H1 (cell line): ENCODE results near the gene FHAD1. TPM values are rescaled to one million over a fixed set of nuclear protein-coding genes. Genes with fewer than 3 reads are reported as not detected.

ENCODE experiments used
- ATF3 ChIP-seq: IDR thresholded peaks from 2 replicates; pipeline ENCODE4 v1.6.1; 2011; ENCODE audit warnings: low read depth, mild to moderate bottlenecking, low read length; ENCODE audit not compliant: insufficient read depth
- BACH1 ChIP-seq: IDR thresholded peaks from 2 replicates; pipeline ENCODE4 v1.6.1; 2012; ENCODE audit warnings: low read length, improper control_type of control experiment
- JUN ChIP-seq: IDR thresholded peaks from 2 replicates; pipeline ENCODE4 v1.6.1; 2011; ENCODE audit warnings: low read depth, mild to moderate bottlenecking, improper control_type of control experiment, low read length
- MAFK ChIP-seq: IDR thresholded peaks from 2 replicates; pipeline ENCODE4 v1.6.1; 2012; ENCODE audit warnings: low read depth, mild to moderate bottlenecking, improper control_type of control experiment, low read length
- NRF1 ChIP-seq: IDR thresholded peaks from 2 replicates; pipeline ENCODE4 v1.6.1; 2011; ENCODE audit warnings: mild to moderate bottlenecking, low read depth, low read length, improper control_type of control experiment
- PHF8 ChIP-seq: fragments of 200-600 bp; sonication (generic); conservative IDR thresholded peaks from 2 replicates; pipeline ENCODE4 v1.7.1; 2012; ENCODE audit warnings: low read depth, mild to moderate bottlenecking, inconsistent platforms, low read length, moderate library complexity
- SIN3A ChIP-seq, 2 experiments: IDR thresholded peaks in 1 of 2; conservative IDR thresholded peaks in 1 of 2; 2 replicates each; pipeline ENCODE4 v1.6.1; 2011 to 2012; ENCODE audit warnings: low read length in 2 of 2, improper control_type of control experiment in 1 of 2, low read depth in 1 of 2, mild to moderate bottlenecking in 1 of 2
- polyA plus RNA-seq, 7 experiments: library from polyadenylated mRNA; depleted of rRNA in 3 of 7; stranded (reverse) in 5 of 7; unstranded in 2 of 7; fragments of >200 nt in 5 of 7; fragments of 200-250 nt in 2 of 7; gene quantifications; 1 replicate in 5 of 7; 2 replicates in 1 of 7; 4 replicates in 1 of 7; pipeline versions ENCODE4 v1.2.1 to v1.2.3, GENCODE V29; 2011 to 2013; ENCODE audit warnings: missing spikeins in 2 of 7, mixed read lengths in 2 of 7
- total RNA-seq: library from RNA; stranded (reverse); fragmentation: NEBNext Ultra II Directional; extraction: Animal tissue kit (Norgen Biotek cat#: 25700); gene quantifications from 2 replicates; pipeline ENCODE4 v1.2.1, GENCODE V29; 2021

The FHAD1 gene
- total and polyA plus RNA-seq, 2 of the 8 experiments (the other 6 are each of a cell fraction or from before 2014, with no cell fraction given), result 0.39 to 0.69 TPM

- no peak for TF ChIP-seq SIN3A (conservative IDR thresholded peaks at IDR 0.05 in 1 of 2, IDR thresholded peaks at IDR 0.05 in 1 of 2; ENCODE audit: low read depth in 1 of 2, low read length in 2 of 2)
- no peak for TF ChIP-seq MAFK
- TF ChIP-seq ATF3, result no peak
- no peak for TF ChIP-seq BACH1
- no peak for TF ChIP-seq NRF1
- TF ChIP-seq JUN, result no peak
- TF ChIP-seq PHF8, result no peak
Observed at GRCh38 chr1:15417059-15417934, 170.3 kb downstream of the FHAD1 start (continued).
